H9 (cell line): ENCODE results near the gene TSPO. TPM values are rescaled to one million over a fixed set of nuclear protein-coding genes. Genes with fewer than 3 reads are reported as not detected.

Source experiments
- DNase-seq: peaks from one replicate; pipeline ENCODE4 v3.0.0-alpha.2; 2017
- H2AFZ ChIP-seq: one replicate; pipeline ENCODE4 v1.6.1; 2013; ENCODE audit warnings: mild to moderate bottlenecking, low read length, control low read depth, moderate library complexity
- H2AK5ac ChIP-seq: 2 replicates; pipeline ENCODE4 v1.6.1; 2013; ENCODE audit warnings: low read length, control low read depth, mixed read lengths; ENCODE audit not compliant: insufficient read length
- H2BK120ac ChIP-seq: one replicate; pipeline ENCODE4 v1.6.1; 2013; ENCODE audit warnings: low read depth, mild to moderate bottlenecking, low read length, control low read depth, inconsistent platforms; ENCODE audit not compliant: poor library complexity, severe bottlenecking
- H2BK12ac ChIP-seq: 2 replicates; pipeline ENCODE4 v1.6.1; 2013; ENCODE audit warnings: low read length, control low read depth, mixed read lengths, low read depth; ENCODE audit not compliant: insufficient read length
- H2BK15ac ChIP-seq: 2 replicates; pipeline ENCODE4 v1.6.1; 2013; ENCODE audit warnings: low read depth, low read length, control low read depth
- H2BK20ac ChIP-seq: one replicate; pipeline ENCODE4 v1.6.1; 2013; ENCODE audit warnings: low read depth, mild to moderate bottlenecking, low read length, control low read depth, inconsistent platforms; ENCODE audit not compliant: poor library complexity, severe bottlenecking
- H2BK5ac ChIP-seq: 2 replicates; pipeline ENCODE4 v1.6.1; 2013; ENCODE audit warnings: low read length, control low read depth, mixed read lengths; ENCODE audit not compliant: insufficient read length
- H3K14ac ChIP-seq: 2 replicates; pipeline ENCODE4 v1.6.1; 2013; ENCODE audit warnings: low read length, control low read depth; ENCODE audit not compliant: insufficient read depth
- H3K18ac ChIP-seq: 2 replicates; pipeline ENCODE4 v1.6.1; 2013; ENCODE audit warnings: low read depth, mild to moderate bottlenecking, mixed read lengths, low read length, control low read depth; ENCODE audit not compliant: insufficient read length
- H3K23ac ChIP-seq: 2 replicates; pipeline ENCODE4 v1.6.1; 2013; ENCODE audit warnings: low read length, control low read depth, mixed read lengths, low read depth; ENCODE audit not compliant: insufficient read length
- H3K23me2 ChIP-seq: 2 replicates; pipeline ENCODE4 v1.6.1; 2013; ENCODE audit warnings: low read depth, mild to moderate bottlenecking, mixed read lengths, low read length, control low read depth; ENCODE audit not compliant: insufficient read length, poor library complexity, severe bottlenecking
- H3K27ac ChIP-seq: 2 replicates; pipeline ENCODE4 v1.5.1; 2013; ENCODE audit warnings: low read length, control low read depth, mixed read lengths, low read depth; ENCODE audit not compliant: insufficient read length
- H3K27me3 ChIP-seq: 2 replicates; pipeline ENCODE4 v1.6.1; 2013; ENCODE audit warnings: low read length, control low read depth, inconsistent platforms; ENCODE audit not compliant: insufficient read depth
- H3K4ac ChIP-seq: 2 replicates; pipeline ENCODE4 v1.6.1; 2013; ENCODE audit warnings: low read depth, mild to moderate bottlenecking, control low read depth, inconsistent platforms, low read length, moderate library complexity
- H3K4me1 ChIP-seq: 2 replicates; pipeline ENCODE4 v1.6.1; 2013; ENCODE audit warnings: low read length, control low read depth, inconsistent platforms; ENCODE audit not compliant: insufficient read depth
- H3K4me2 ChIP-seq: 2 replicates; pipeline ENCODE4 v1.6.1; 2013; ENCODE audit warnings: low read length, control low read depth, mixed read lengths; ENCODE audit not compliant: insufficient read length, insufficient read depth
- H3K56ac ChIP-seq: 2 replicates; pipeline ENCODE4 v1.6.1; 2013; ENCODE audit warnings: low read depth, mild to moderate bottlenecking, mixed read lengths, low read length, control low read depth; ENCODE audit not compliant: insufficient read length
- H3K79me1 ChIP-seq: 2 replicates; pipeline ENCODE4 v1.6.1; 2013; ENCODE audit warnings: low read depth, mild to moderate bottlenecking, moderate library complexity, low read length, control low read depth, inconsistent platforms; ENCODE audit not compliant: insufficient read depth, poor library complexity, severe bottlenecking
- H3K79me2 ChIP-seq: 2 replicates; pipeline ENCODE4 v1.6.1; 2013; ENCODE audit warnings: low read length, control low read depth, inconsistent platforms; ENCODE audit not compliant: insufficient read depth
- H3K9ac ChIP-seq: 2 replicates; pipeline ENCODE4 v1.6.1; 2013; ENCODE audit warnings: low read length, control low read depth, mixed read lengths; ENCODE audit not compliant: insufficient read length; ENCODE audit errors: extremely low read depth
- H3K9me3 ChIP-seq: one replicate; pipeline ENCODE4 v1.6.1; 2013; ENCODE audit warnings: low read depth, low read length, inconsistent platforms; ENCODE audit not compliant: control insufficient read depth
- H3T11ph ChIP-seq: one replicate; pipeline ENCODE4 v1.6.1; 2013; ENCODE audit warnings: mild to moderate bottlenecking, low read length, control low read depth, inconsistent platforms
- H4K20me1 ChIP-seq: one replicate; pipeline ENCODE4 v1.6.1; 2013; ENCODE audit not compliant: control insufficient read depth, insufficient read length, insufficient read depth
- H4K5ac ChIP-seq: 2 replicates; pipeline ENCODE4 v1.6.1; 2013; ENCODE audit warnings: low read depth, mild to moderate bottlenecking, mixed read lengths, low read length, control low read depth; ENCODE audit not compliant: insufficient read length
- H4K8ac ChIP-seq: replicated peaks from 2 replicates; pipeline ENCODE4 v1.6.1; 2013; ENCODE audit warnings: low read length, control low read depth, mixed read lengths, low read depth; ENCODE audit not compliant: insufficient read length
- H4K91ac ChIP-seq: 2 replicates; pipeline ENCODE4 v1.6.1; 2013; ENCODE audit warnings: low read depth, mild to moderate bottlenecking, moderate library complexity, mixed read lengths, low read length, control low read depth; ENCODE audit not compliant: insufficient read length
- H3K27ac Mint-ChIP-seq, 3 experiments: 2 replicates in 2 of 3; 3 replicates in 1 of 3; pipeline ENCODE4 v1.8.0; 2020 to 2021; ENCODE audit warnings: mixed read lengths in 3 of 3, mild to moderate bottlenecking in 1 of 3, moderate library complexity in 1 of 3
- H3K27me3 Mint-ChIP-seq: 2 replicates; pipeline ENCODE4 v1.8.0; 2021; ENCODE audit warnings: low read depth, mild to moderate bottlenecking, moderate library complexity, mixed read lengths
- H3K36me3 Mint-ChIP-seq, 3 experiments: 2 replicates in 2 of 3; 3 replicates in 1 of 3; pipeline ENCODE4 v1.8.0; 2020 to 2021; ENCODE audit warnings: low read depth in 3 of 3, mixed read lengths in 3 of 3; ENCODE audit not compliant: insufficient read depth in 1 of 3
- H3K4me1 Mint-ChIP-seq, 2 experiments: 2 replicates each; pipeline ENCODE4 v1.8.0; 2020; ENCODE audit warnings: mixed read lengths in 2 of 2
- H3K4me3 Mint-ChIP-seq, 2 experiments: 2 replicates in 1 of 2; 3 replicates in 1 of 2; pipeline ENCODE4 v1.8.0; 2020 to 2021; ENCODE audit warnings: mild to moderate bottlenecking in 2 of 2, mixed read lengths in 2 of 2, moderate library complexity in 1 of 2
- H3K9me3 Mint-ChIP-seq, 2 experiments: 2 replicates in 1 of 2; 3 replicates in 1 of 2; pipeline ENCODE4 v1.8.0; 2020; ENCODE audit warnings: mild to moderate bottlenecking in 2 of 2, mixed read lengths in 2 of 2, moderate library complexity in 1 of 2
- CTCF ChIP-seq: fragments of 200-600 bp; sonication (generic); conservative IDR thresholded peaks from 3 replicates; pipeline ENCODE4 v1.8.0; 2021; ENCODE audit warnings: antibody characterized with exemption, mild to moderate bottlenecking
- WGBS: extraction: QIAGEN DNeasy Blood & Tissue Kit; methylation state at CpG from one replicate; pipeline ENCODE4 v1.1.7; 2013; ENCODE audit warnings: missing lambda C conversion rate, low lambda C conversion rate, mixed read lengths; ENCODE audit not compliant: insufficient read length; ENCODE audit errors: extremely low coverage; 5-methylcytosine and 5-hydroxymethylcytosine counted together
- total RNA-seq: library from RNA; stranded (reverse); gene quantifications from 2 replicates; pipeline ENCODE4 v1.2.1, GENCODE V29; 2021

The TSPO gene
- total RNA-seq, 1 experiment from 2014 or later: 14.8 TPM

DNA sequence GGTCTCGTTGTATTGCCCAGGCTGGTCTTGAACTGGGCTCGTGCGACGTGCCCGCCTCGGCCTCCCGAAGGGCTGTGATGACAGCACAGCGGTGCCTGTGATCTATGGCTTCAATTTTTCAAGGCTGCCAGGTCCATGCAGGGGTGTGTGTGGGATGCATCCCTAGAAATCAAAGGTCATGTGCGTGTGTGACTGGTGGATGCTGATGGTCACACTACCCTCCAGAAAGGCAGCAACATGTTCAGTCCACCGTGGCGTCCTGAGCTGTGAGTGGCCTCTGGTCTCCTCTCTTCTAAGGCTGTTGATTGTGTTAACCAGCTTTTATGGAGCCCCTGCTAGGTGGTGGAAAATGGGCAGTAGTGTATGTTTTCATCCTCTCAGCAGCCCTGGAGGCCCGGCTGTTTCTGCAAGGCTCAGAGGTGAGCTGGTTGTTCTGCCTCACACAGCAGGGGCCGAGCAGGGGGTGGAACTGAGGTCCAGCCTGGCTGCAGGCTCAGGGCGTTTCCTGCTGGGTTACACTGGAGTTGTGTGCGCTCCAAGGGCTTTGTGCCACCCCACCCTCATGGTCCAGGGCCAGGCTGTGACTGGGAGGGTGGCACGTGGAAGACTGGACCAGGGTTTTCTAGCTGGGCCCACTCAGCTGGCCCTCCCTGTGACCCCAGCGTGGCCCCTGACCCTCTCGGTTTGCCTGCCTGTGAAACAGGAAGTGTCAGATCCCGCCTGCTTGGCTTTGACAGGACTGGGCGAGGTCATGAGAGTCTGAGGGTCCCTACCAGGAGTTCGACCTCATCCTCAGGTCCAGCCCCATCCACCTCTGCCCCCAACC is 33.1 kb upstream of the TSPO start:
- Histone ChIP-seq H2BK15ac (no peak overlapping the region), H3K4me2 (no peak overlapping the region), H3K56ac (no peak overlapping the region), H2BK12ac (no peak overlapping the region), H3K4ac (no peak overlapping the region), H4K5ac (no peak overlapping the region), H4K8ac (no peak overlapping the region), H3K79me2 (no peaks in the 10 kb centered on the region), H3K27me3 (peaks cover 3% of the 10 kb centered on the region), H3K9ac (no peak overlapping the region), H3K27ac (no peak overlapping the region), H2AK5ac (no peak overlapping the region), H2BK5ac (no peak overlapping the region), H4K20me1 (peaks cover 5% of the 10 kb centered on the region), H3K9me3 (no peaks in the 10 kb centered on the region), H3K23ac (no peak overlapping the region), H3T11ph (no peak overlapping the region), H3K23me2 (no peaks in the 10 kb centered on the region), H4K91ac (no peak overlapping the region), H3K14ac (no peak overlapping the region), H2BK120ac (no peak overlapping the region), H2AFZ (no peak overlapping the region), H2BK20ac (no peak overlapping the region), H3K79me1 (no peaks in the 10 kb centered on the region), H3K18ac (no peak overlapping the region), H3K4me1 (no peaks in the 10 kb centered on the region)
- DNase-seq: no peak
- Mint-ChIP-seq H3K27me3 (peaks cover 32% of the 10 kb centered on the region), H3K27ac (0 out of 7 replicates have a peak overlapping the region, but pooled peaks of 1 of the 3 experiments have one; percentile 49), H3K9me3 (no peaks in the 10 kb centered on the region), H3K4me1 (peaks cover 9 to 19% of the 10 kb centered on the region in 2 experiments), H3K36me3 (no peaks in the 10 kb centered on the region), H3K4me3 (no peak overlapping the region)
- TF ChIP-seq CTCF: no peak
- no CpG with 5 or more reads among the region's 21 CpGs for WGBS
